Measurements from ENCODE around the gene LPXN.
"Not testable (repeated sequence)": the region's sequence is repeated elsewhere in the genome, so short reads cannot be mapped to it uniquely, and the experiment has no call there.

Gene LPXN

DNA sequence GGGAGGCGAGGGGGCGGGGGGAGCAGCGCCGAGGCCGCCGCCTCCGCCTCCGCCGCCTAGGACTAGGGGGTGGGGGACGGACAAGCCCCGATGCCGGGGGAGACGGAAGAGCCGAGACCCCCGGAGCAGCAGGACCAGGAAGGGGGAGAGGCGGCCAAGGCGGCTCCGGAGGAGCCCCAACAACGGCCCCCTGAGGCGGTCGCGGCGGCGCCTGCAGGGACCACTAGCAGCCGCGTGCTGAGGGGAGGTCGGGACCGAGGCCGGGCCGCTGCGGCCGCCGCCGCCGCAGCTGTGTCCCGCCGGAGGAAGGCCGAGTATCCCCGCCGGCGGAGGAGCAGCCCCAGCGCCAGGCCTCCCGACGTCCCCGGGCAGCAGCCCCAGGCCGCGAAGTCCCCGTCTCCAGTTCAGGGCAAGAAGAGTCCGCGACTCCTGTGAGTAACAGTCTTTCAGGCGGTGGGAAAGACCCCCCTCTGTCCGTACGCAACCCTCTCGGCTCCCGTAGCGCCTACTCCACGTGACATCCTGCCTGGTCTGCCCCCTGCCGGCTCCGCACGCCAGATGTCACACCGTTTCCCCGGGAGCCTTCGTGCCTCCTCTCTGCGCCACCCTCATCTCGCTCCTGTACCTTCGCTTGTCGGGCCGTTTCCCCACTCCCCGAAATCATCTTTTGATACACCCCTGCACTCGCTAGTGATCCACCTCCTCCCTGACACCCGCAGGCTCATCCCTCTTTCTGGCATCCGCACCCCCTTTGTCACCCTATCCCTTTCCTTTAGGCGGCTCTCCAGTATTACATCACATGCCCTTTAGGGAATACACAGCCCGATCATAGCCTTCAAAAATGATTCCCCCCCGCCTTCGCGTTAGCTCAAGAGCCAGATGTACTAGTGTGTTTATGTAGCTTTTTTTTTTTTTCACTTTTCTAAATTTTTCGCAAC is 3.8 kb upstream of the LPXN start:
- peak; percentile 83 for DNase-seq (ENCODE audit: low read depth)

DNA sequence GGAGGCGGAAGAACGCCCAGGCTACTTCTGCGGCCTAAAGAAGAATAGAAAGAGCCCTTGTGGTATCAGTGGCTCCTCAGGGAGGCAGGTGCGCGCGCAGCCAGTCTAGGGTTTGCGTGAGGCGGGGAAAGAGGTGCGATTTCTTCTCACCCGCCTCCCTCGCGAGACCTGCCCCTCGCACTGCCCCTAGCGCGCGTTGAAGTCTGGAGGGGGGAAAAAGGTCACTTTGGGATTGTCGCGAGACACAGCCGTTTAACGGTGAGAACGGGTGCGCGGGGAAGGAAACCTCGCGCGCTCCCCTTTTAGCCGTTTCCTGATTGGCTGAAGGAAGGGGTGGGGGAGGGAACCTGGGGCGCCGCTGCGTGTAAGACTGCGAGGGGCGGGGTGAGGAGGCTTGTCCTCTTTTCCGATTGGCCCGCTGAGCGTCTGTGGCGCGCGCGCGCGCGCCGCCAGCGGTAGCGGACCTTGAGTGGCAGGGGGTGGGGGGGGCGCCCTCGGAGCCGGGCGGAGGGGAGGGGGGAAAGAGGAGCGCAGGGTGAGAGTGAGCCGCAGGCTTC is 3.1 kb upstream of the LPXN start, which contains the start of gene ZFP91:
Gene ZFP91 (plus strand): TSS at position 429 of the 557 bp plus-strand sequence. CDS start 219 bp downstream, outside the sequence.
- peak; percentile 97 for DNase-seq (ENCODE audit: low read depth)

DNA sequence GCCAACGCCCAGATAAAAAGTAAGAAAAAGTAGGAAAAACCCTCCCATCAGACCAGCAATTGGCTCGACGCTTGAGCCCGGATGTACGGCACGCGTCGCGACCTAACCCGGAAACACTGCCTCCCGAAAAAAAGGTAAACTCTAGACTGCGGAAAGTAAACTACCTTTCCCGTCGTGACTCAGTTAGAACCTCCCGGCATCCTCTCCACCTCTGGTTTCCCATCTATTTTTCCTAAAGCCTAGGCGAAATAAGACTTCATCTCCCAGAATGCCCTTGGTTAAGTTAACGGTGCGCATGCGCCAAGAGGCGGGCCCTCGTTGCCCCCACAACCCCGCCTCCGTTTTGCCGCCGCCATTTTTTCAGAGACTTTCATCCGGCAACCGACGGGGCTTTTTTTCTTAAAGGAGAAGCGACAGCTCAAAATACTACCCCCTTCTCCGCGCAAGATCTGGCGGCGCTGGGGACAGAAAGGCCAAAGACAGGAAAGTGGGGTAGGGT is 2.5 kb upstream of the LPXN start:
- DNase-seq (ENCODE audit: low read depth) = peak; percentile 97

DNA sequence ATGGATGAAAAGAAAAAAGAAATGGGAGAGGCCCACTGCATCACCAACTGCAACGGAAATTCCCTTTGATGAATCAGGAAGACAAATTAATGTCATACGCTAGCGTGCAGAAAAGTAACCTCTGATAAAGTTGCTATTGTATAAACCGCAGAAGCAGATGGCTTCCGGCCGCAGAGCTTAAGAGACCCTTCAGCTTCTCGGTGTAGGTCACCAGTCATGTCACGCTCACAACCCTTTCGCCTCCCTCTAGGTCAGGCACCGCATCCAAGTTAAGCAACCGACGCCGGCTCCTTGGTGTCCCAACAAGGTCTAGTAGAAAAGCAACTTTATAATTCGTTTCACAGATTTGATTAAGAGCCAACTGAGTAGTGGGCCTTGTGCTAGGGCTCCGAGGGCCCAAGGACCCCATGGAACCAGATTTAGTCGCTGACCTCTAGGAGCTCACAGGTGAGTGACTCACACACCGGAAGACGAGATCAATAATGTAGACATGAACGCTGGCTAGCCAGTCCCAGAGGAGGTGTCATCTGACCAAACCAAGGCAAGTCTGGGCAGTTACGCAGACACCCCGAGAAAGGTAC is 2.0 kb upstream of the LPXN start:
- DNase-seq (ENCODE audit: low read depth) = peak; percentile 67

DNA sequence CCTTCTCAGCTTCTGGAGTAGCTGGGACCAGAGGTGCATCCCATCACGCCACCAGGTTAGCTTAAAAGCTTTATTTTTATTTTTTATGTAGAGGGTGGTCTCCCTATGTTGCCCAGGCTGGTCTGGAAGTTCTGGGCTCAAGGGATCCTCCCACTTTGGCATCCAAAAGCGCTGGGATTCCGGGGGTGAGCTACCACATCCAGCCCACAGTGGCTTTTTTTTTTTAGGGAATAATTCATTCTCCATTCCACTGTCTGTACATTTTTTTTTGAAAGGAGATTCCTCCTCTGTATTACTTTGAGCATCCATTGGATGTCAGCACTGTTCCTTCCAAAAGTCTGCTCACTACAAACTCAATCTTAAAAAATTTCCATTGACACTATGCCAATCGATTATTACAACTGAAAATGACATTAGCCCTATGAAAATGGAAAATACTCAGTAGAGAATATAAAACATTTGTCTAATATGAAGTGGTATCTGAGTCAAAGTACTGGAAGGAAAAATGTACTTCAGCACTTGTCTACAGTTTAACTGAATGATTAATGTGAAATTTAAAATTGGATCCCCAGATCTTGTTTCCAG is 1.3 kb upstream of the LPXN start:
- DNase-seq (ENCODE audit: low read depth) = peak; percentile 28

DNA sequence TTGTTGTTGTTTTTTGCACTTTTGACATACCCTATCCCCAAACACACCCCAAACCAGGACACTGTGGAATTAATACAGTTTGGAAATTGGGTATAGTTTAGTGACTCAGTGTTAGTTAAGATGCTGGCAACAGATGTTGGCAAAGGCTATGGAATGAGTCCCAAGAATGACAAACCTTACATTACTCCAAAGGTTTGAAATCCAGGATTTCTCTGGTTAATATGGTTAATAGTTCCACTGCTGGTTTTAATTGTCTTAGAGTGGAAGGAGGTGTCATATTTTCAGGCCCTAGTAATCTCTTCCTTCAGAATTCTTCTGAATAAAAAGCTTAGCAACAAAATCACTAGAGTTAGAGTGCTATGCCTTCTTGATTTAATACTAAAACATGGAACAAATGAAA is 775 bp downstream of the LPXN start:
- peak; percentile 46 for DNase-seq (ENCODE audit: low read depth)

DNA sequence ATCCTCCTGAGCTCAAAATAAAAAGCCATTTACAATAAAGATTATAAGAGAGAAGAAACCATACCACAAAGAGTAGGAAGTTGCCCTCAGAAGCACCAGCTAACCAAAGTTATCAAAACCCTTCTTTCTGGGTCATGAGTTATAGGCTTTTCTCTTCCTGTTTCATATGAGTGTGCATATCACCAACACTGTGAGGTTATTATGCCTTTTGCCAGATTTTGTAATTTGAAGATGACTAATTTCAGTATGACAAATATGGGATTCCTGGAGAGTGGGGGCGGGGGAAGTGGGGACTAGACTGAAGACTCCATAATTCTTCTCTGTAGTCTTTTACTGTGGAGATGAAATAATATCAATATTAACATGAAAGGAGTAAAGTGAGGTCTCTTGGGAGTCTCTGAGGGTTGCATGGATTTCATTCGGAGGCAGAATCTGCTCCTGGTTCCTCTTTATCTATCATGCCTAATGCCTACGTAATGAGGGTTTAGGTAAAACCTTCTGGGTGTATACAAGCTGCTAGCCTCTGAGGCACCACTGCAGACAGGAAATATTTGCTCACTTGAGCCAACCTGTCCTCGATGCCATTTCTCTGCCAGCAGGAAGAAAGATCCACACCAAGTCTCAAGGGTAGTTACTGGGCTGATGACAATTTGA is 2.1 kb downstream of the LPXN start:
- DNase-seq (ENCODE audit: low read depth) = peak; percentile 68

DNA sequence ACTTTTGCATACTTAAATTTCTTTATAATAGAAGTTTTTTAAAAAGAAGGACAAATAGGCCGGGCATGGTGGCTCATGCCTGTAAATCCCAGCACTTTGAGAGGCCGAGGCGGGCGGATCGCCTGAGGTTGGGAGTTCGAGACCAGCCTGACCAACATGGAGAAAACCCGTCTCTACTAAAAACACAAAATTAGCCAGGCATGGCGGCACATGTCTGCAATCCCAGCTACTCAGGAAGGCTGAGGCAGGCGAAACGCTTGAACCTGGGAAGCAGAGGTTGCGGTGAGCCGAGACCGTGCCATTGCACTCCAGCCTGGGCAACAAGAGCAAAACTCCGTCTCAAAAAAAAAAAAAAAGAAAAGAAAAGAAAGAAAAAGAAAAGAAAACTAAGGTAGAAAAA is 2.8 kb downstream of the LPXN start:
- DNase-seq (ENCODE audit: low read depth) = not testable (repeated sequence)

DNA sequence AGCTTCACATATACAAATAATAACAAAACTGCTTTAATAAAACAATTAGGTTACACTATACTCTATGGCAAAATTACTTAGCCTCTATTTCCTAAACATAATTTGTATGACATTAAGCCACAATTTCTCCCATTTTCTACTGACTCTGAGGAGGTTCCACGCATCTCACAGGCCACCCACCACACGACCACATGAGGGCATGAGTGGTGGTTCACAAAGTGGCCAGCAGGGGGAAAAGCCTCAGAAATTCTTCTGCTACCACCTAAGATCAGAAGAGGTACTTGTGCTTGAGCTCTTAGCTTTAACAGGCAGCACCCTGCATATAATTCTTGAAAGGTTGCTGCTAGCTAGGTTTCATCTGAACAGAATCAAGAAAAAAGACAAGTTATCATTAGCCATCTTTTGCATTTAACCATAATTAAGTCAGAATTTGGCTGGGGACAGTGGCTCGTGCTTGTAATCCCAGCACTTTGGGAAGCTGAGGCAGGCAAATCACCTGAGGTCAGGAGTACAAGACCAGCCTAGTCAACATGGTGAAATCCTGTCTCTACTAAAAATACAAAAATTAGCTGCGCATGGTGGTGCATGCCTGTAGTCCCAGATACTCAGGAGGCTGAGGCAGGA is 7.7 kb downstream of the LPXN start:
- DNase-seq (ENCODE audit: low read depth) = peak; percentile 28

DNA sequence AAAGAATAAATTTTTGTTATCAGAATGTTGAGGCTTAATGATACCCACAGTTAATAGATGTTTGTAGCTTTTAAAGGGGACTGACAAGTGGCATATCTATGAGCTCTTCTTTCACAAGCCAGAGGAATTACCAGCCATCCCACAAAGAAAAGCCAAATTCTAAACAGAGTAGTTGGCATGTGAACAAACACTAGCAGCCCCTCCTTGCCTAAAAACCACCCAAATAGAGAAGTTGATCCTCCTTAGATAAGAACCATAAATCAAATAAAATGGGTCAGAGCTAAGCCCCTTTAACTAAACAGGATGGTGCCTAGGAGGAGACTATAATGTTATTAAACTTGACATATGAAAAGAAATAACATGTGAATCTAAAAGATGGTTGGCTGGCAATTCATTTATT is 11.4 kb downstream of the LPXN start:
- DNase-seq (ENCODE audit: low read depth) = no peak

DNA sequence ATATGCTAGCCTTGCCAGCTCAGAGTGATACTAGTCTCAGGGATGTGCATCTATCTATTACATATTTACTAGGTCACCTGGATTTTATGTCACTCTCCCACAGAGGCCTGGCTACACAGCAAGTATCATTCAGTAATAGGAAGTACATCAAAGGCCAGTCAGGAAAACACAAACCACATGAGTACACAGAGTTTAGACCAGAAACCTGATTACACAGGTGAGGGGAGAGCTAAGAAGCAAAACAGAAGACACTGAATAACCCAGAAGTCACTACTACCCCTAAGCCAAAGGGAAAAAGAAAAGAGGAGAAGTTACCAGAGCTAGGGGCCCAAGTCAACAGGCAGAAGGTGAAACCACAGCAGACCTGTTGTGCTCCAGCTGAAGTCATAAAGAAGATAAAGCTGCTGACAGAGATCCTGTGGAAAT is 13.3 kb downstream of the LPXN start:
- no peak for DNase-seq (ENCODE audit: low read depth)

DNA sequence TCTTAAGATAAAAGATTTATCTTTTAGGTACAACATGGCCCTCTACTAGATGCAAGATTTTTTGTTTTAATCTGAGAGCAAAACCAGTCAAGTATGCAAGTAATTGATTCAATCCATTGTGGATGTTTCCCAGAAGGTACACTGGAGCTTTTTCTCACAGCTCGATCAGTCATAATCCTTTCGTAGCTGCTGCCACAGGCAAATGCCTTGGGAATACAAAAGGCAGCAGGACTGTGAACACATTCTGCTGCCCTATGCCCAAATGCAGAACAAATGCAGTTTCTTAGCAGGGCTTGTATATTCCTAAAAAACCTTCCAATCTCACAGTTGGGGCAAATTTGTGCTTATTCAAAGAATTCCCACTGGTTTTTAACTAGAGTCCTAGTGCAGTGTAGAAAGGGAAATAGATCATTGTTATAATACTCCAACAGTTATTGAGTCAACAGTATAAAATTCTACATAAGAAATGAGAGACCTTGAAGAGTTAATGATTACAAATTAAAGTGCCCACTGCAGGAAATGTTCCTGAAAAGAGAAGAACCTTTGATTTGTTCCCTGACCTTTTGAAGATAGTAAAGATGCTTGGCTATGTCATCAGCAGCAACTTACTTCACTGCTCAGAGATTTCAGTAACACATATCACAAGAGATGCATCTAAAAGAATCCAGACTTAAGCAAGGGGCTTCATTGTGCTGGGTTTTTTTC is 14.1 kb downstream of the LPXN start:
- no peak for DNase-seq (ENCODE audit: low read depth)

DNA sequence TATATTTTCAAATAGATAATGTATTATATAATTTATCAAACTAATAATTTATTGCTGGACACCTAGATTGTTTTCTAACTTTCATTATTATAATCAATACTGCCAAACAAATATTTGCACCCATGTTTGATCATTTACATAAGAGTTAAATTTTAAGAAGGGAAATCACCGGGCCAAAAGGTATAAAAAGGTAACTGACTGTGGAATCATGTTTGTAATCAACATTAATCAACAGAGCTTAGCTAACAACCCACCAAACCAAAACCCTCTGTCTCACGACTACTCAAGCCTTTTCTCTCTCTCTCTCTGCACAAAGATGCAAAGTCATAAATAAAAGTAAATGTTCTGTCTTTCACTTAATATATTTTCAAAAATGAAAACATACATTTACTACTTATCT is 14.8 kb downstream of the LPXN start:
- DNase-seq (ENCODE audit: low read depth) = no peak

DNA sequence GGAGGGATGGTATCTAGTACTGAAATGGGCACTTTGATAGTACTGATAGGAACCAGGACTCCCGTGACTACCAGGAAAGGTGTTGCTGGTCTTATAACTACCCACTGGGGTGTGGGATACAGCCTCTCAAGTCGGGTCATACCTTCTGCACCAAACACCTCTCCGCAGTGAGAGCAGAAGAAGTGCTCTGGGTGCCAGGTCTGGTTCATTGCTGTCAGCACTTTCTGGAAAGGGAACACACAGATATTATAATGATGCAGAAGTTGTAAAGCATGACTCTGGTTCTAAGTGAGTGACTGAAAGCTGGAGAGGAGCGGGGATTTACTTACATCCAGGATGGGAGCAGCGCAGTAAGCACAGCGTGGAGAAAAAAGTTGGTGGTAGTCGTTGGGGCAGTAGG is 26.0 kb downstream of the LPXN start:
- no peak for DNase-seq (ENCODE audit: low read depth)

DNA sequence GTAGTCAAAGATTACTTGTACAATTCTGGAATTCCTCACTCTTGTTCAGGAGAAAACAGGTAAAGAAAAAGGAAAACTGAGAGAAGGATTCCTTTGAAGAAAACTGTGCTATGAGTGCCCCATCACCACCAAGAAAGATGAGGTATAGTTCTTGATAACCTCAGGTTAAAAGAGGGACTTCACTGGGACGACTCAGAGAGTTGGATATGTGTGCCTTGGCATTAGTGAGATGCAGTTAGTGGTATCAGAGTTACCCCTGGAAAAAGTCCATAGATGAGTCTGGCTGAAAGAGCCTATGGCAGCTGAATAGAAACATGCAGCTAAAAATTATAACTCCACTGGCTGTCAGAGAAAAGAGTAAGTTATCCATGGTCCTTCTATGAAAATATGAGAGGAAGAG is 28.8 kb downstream of the LPXN start:
- DNase-seq (ENCODE audit: low read depth) = no peak

DNA sequence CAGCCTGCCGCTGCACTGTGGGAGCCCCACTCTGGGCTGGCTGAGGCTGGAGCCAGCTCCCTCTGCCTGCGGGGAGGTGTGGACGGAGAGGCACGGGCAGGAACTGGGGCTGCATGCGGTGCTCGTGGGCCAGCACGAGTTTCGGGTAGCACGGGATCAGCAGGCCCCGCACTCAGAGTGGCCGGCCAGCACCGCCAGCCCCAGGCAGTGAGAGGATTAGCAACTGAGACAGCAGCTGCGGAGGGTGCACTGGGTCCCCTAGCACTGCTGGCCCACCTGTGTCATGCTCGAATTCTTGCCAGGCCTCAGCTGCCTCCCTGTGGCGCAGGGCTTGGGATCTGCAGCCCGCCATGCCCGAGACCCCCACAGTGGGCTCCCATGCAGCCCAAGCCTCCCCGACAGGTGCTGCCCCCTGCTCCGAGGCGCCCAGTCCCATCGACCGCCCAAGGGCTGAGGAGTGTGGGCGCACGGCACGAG is 43.8 kb downstream of the LPXN start:
- DNase-seq (ENCODE audit: low read depth) = no peak

DNA sequence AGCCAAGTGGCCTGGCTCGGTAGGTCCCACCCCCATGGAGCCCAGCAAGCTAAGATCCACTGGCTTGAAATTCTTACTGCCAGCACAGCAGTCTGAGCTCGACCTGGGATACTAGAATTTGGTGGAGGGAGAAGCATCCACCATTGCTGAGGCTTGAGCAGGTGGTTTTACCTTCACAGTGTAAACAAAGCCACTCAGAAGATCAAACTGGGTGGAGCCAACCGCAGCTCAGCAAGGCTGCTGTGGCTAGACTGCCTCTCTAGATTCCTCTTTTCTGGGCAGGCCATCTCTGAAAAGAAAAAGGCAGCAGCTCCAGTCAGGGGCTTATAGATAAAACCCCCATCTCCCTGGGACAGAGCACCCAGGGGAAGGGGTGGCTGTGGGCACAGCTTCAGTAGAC is 45.4 kb downstream of the LPXN start:
- no peak for DNase-seq (ENCODE audit: low read depth)

DNA sequence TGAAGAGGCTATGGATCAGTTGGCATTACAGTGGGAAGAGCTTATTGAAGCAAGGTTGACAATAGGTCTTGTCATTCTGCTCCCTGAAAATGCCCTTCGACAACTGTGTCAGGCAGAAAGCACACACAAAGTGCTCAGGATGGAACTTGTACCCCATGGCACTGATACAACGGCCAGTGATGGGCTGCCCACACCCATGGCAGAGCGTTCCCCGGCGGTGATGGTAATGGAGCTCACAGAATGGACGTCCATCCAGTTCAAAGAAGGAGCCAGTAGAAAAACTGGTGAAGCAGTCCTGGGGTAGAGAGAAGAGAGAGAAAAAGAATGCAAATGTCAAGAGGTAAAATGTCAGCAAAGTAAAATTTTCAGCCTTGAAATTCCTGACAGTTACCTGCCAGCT is 48.2 kb downstream of the LPXN start:
- DNase-seq (ENCODE audit: low read depth) = no peak

DNA sequence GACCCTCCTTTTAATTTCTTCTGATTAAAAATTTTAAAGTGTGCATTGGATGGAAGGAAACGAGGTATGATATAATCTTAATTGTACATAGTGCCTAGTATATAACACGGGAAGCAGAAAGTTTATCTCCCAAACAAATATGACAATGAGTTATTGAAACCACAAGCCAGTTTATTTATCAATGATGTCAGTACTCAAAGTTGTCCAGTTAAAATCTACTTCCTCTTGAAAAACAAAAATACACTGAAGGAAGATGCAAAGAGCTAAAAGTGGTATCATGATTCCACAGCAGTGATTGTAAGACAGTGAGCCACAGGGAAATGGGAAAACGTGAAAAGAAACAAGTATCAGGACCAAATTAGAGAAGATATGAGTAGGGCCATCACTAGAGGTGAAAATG is 48.9 kb downstream of the LPXN start:
- no peak for DNase-seq (ENCODE audit: low read depth)

DNA sequence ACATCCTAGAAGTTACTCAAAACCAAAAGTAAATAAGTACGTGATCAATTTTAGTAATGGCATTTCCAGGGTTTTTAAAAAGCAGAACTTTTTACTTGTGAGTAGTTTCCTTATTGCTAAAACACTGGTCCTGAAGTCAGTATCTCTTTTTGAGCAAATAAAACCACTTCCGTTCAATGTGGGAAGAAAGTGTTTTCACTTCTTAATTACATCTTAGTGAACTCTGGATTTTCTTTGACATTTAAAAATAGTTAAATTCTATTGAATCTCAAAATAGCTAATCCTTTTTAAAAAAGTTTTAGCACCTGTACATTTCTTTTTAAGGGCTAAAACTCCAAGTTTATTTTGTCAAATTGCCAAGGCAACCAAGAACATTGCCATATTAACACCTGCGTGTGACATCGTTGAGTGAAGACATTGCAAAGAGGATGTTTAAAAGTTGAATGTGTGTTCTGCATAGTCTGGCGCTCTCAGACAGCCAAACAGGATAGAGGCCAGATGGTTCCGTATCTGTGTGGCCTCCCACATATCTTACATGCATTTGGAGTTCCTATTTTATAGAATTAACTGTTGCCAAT is 50.5 kb downstream of the LPXN start:
- no peak for DNase-seq (ENCODE audit: low read depth)

All from GM04504 (cell line).